ENCODE results near the gene GAB4. TPM values are rescaled to one million over a fixed set of nuclear protein-coding genes. Genes with fewer than 3 reads are reported as not detected.

GAB4 gene
- not detected for total RNA-seq

DNA sequence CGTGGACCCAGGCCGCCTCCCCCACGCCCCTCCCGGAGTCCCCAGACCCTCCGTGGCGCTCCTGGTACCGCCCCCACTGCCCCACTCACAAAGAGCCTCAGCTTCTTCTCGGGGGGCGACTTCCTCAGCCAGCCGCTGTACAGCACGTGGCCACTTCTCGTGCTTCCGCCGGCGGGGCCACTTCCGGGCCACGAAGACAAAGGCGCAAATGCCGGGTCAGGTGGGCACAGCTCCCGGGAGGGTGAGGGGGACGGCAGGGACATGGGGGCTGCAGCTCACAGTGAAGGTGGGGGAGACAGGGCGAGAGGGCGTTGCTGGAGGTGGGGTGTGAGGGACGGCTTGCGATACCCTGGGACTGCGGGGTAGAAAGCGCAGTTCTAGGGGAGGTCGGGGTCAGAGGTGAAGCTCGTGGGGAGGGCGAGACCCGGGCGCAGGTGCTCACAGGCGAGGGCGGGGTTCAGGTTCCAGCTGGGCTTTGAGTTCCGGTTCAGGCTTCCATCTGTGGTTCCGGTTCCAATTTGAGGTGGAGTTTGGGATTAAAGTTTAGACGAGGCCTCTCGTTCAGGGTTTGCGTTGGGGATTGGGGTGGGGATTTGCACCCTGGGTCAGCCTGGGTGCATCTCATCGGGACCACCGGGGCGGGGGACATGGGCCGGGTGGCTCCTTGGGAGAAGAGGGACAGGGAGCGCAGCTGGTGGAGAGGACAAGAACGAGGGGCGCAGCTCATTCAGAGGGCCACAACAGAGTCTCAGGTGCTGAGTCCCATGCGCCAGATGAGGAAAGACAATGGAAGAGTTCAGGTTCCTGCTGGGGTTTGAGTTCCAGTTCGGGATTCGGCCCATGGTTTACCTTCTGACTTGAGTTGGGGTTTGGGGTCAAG, at the start of gene GAB4:
Gene GAB4, minus strand, starts transcription at position 371 of the 880 bp plus-strand sequence. Its CDS starts 108 bp downstream, at position 263.
- 71% methylated on average over 41 of the region's 49 CpGs for WGBS
- peaks cover 0 to 60% (median 1%) of the 10 kb centered on the region in 4 donors for H3K27me3 ChIP-seq
- DNase-seq (ENCODE audit: extremely low spot score): no peak
- no peaks in the 10 kb centered on the region for H3K36me3 ChIP-seq
- TF ChIP-seq, protein P1, sequence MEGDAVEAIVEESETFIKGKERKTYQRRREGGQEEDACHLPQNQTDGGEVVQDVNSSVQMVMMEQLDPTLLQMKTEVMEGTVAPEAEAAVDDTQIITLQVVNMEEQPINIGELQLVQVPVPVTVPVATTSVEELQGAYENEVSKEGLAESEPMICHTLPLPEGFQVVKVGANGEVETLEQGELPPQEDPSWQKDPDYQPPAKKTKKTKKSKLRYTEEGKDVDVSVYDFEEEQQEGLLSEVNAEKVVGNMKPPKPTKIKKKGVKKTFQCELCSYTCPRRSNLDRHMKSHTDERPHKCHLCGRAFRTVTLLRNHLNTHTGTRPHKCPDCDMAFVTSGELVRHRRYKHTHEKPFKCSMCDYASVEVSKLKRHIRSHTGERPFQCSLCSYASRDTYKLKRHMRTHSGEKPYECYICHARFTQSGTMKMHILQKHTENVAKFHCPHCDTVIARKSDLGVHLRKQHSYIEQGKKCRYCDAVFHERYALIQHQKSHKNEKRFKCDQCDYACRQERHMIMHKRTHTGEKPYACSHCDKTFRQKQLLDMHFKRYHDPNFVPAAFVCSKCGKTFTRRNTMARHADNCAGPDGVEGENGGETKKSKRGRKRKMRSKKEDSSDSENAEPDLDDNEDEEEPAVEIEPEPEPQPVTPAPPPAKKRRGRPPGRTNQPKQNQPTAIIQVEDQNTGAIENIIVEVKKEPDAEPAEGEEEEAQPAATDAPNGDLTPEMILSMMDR (IDR thresholded peaks at IDR 0.05): no peak
- TF ChIP-seq POLR2A (IDR thresholded peaks at IDR 0.05; ENCODE audit: low read depth) (no peak), POLR2AphosphoS5 (IDR thresholded peaks at IDR 0.05) (no peak), EP300 (IDR thresholded peaks at IDR 0.05) (no peak)
- H3K4me1 ChIP-seq: peaks cover 0 to 5% (median 0%) of the 10 kb centered on the region in 4 donors
- peaks cover 0 to 7% (median under 1%) of the 10 kb centered on the region in 4 donors for H3K9me3 ChIP-seq
- no peak within 1 kb of the TSS for H3K4me3 ChIP-seq
- intact Hi-C loops (cut with DNase I): no loop called here
- H3K27ac ChIP-seq (replicated peaks in 1 of 4): no peak within 1 kb of the TSS

DNA sequence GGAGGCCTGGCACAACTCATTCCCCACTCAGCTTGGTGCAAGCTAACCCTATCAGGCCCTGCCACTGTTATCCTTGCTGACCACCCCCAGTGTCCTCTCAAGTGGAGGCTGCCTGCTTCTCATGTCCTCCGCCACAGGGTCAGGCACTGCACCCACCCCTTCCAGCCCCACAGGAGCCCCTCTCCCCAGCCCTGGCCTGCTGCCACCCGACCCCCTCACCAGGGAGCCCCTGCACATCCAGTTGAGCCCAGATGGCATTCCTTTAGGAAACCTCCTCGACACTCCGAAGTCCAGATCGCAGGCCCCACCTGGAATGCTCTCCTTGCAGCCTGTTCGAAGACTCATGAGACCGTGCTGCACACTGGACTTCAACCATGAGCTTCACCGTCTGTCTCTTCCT, 48.8 kb upstream of the GAB4 start:
- H3K4me3 ChIP-seq: no peak overlapping the region
- intact Hi-C loops (cut with DNase I): loop anchor here (5.0 kb wide), 1 partner anchor 140 kb away; no protein-coding TSS in a partner anchor
- H3K36me3 ChIP-seq: no peaks in the 10 kb centered on the region
- peaks cover 0 to 7% (median 3%) of the 10 kb centered on the region in 4 donors for H3K4me1 ChIP-seq
- no peak overlapping the region for H3K27ac ChIP-seq (replicated peaks in 1 of 4)
- no peak for DNase-seq (ENCODE audit: extremely low spot score)
- no peaks in the 10 kb centered on the region for H3K9me3 ChIP-seq
- TF ChIP-seq POLR2A (IDR thresholded peaks at IDR 0.05; ENCODE audit: low read depth) (no peak), POLR2AphosphoS5 (IDR thresholded peaks at IDR 0.05) (no peak), EP300 (IDR thresholded peaks at IDR 0.05) (no peak)
- TF ChIP-seq, protein P1 (IDR thresholded peaks at IDR 0.05): no peak
- 78% methylated on average over 7 of the region's 8 CpGs for WGBS
- H3K27me3 ChIP-seq: no peaks in the 10 kb centered on the region

DNA sequence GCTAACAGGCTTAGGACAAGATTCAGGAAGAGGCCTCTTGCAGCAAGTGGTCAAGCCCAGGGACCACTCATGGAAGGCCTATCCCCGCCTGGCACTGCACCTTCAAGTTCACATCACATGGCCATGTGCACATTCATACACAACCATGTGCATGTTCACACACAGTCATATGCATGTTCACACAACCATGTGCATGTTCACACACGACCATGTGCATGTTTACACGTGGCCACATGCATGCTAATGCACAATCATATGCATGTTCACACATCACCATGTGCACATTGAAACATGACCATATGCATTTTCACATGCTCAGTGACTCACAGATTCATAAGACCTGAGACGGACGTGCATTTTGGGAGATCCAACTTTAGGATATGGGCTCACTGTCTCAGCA, 48.0 kb upstream of the GAB4 start:
- Histone ChIP-seq H3K9me3 (no peaks in the 10 kb centered on the region), H3K4me1 (peaks cover 0 to 7% (median 3%) of the 10 kb centered on the region in 4 donors), H3K36me3 (no peaks in the 10 kb centered on the region), H3K27ac (replicated peaks in 1 of 4) (no peak overlapping the region), H3K27me3 (no peaks in the 10 kb centered on the region), H3K4me3 (no peak overlapping the region)
- TF ChIP-seq EP300 (IDR thresholded peaks at IDR 0.05): no peak
- TF ChIP-seq POLR2A (IDR thresholded peaks at IDR 0.05; ENCODE audit: low read depth): no peak
- TF ChIP-seq, protein P1 (IDR thresholded peaks at IDR 0.05): no peak
- no peak for TF ChIP-seq POLR2AphosphoS5 (IDR thresholded peaks at IDR 0.05)
- WGBS: 100% methylated on average over 3 of the region's 5 CpGs
- intact Hi-C loops (cut with DNase I): loop anchor here (5.0 kb wide), 1 partner anchor 139 kb away; no protein-coding TSS in a partner anchor
- DNase-seq (ENCODE audit: extremely low spot score): no peak

- 66% methylated on average over 1 of the region's 1 CpG for WGBS
- Histone ChIP-seq H3K27ac (replicated peaks in 1 of 4) (no peak overlapping the region), H3K4me3 (no peak overlapping the region), H3K4me1 (no peaks in the 10 kb centered on the region), H3K27me3 (peaks cover 0 to 12% (median 0%) of the 10 kb centered on the region in 4 donors), H3K9me3 (no peaks in the 10 kb centered on the region), H3K36me3 (peaks cover 0 to 4% (median 0%) of the 10 kb centered on the region in 4 donors)
- intact Hi-C loops (cut with DNase I): no loop called here
- TF ChIP-seq POLR2AphosphoS5 (IDR thresholded peaks at IDR 0.05) (no peak), POLR2A (IDR thresholded peaks at IDR 0.05; ENCODE audit: low read depth) (no peak), EP300 (IDR thresholded peaks at IDR 0.05) (no peak)
- TF ChIP-seq, protein P1 (IDR thresholded peaks at IDR 0.05): no peak
- DNase-seq (ENCODE audit: extremely low spot score): no peak
Measured at GRCh38 chr22:17047656-17048055, 39.6 kb upstream of the GAB4 start.

Data from esophagus muscularis mucosa (tissue), 4 donors.